SU-DHL-6 (cell line): ENCODE measurements around the gene UCHL1.

Experiments used
- H2AFZ ChIP-seq: fragments of 200-600 bp; sonication (generic); 2 replicates; pipeline ENCODE4 v1.6.1; 2014; ENCODE audit warnings: low read depth, mild to moderate bottlenecking, moderate library complexity, mixed read lengths, antibody characterized with exemption, low read length; ENCODE audit not compliant: severe bottlenecking
- H3F3A ChIP-seq: fragments of 200-600 bp; shearing (Covaris generic); 2 replicates; pipeline ENCODE4 v1.6.0; 2016; ENCODE audit warnings: antibody characterized with exemption, mild to moderate bottlenecking; ENCODE audit not compliant: insufficient read depth
- H3K27ac ChIP-seq: fragments of 200-600 bp; sonication (generic); 2 replicates; pipeline ENCODE4 v1.5.1; 2016; ENCODE audit warnings: low read depth, mild to moderate bottlenecking, low read length, moderate library complexity, mixed read lengths
- H3K27me3 ChIP-seq: fragments of 200-600 bp; sonication (generic), shearing (Covaris generic); 2 replicates; pipeline ENCODE4 v1.6.0; 2014; ENCODE audit warnings: mild to moderate bottlenecking, low read length
- H3K36me3 ChIP-seq: fragments of 200-600 bp; sonication (generic); 2 replicates; pipeline ENCODE4 v1.6.1; 2014; ENCODE audit warnings: mild to moderate bottlenecking, low read length, mixed read lengths
- H3K4me2 ChIP-seq: fragments of 300-600, 200-600 bp; shearing (Covaris generic), sonication (generic); 2 replicates; pipeline ENCODE4 v1.6.0; 2014; ENCODE audit warnings: low read length, low read depth, mild to moderate bottlenecking; ENCODE audit not compliant: poor library complexity, severe bottlenecking
- H3K4me3 ChIP-seq: fragments of 200-600 bp; sonication (generic); 2 replicates; pipeline ENCODE4 v1.5.1; 2014; ENCODE audit warnings: antibody characterized with exemption, low read length, mild to moderate bottlenecking, mixed read lengths; ENCODE audit not compliant: insufficient read depth, poor library complexity, severe bottlenecking
- H3K79me2 ChIP-seq: fragments of 200-600 bp; sonication (generic); 2 replicates; pipeline ENCODE4 v1.6.1; 2014; ENCODE audit warnings: mild to moderate bottlenecking, low read length, moderate library complexity; ENCODE audit not compliant: insufficient read depth
- H3K9ac ChIP-seq: fragments of 200-600 bp; sonication (generic); 2 replicates; pipeline ENCODE4 v1.7.0; 2014; ENCODE audit warnings: mild to moderate bottlenecking, low read length
- H3K9me2 ChIP-seq: fragments of 200-600 bp; sonication (generic); replicated peaks from 2 replicates; pipeline ENCODE4 v1.6.1; 2014; ENCODE audit warnings: low read length; ENCODE audit not compliant: insufficient read depth
- H3K9me3 ChIP-seq: fragments of 200-600 bp; sonication (generic); 2 replicates; pipeline ENCODE4 v1.6.1; 2014; ENCODE audit warnings: low read length, mixed read lengths; ENCODE audit not compliant: insufficient read depth
- H4K20me1 ChIP-seq: fragments of 200-600 bp; sonication (generic); 2 replicates; pipeline ENCODE4 v1.6.1; 2014; ENCODE audit warnings: low read depth, mild to moderate bottlenecking, antibody characterized with exemption, low read length, moderate library complexity, mixed read lengths
- CTCF ChIP-seq: fragments of 200-600 bp; sonication (generic); IDR thresholded peaks from one replicate; pipeline ENCODE4 v1.5.1; 2017; ENCODE audit warnings: antibody characterized with exemption, mild to moderate bottlenecking, low read length, moderate library complexity; ENCODE audit not compliant: insufficient read depth, poor library complexity, severe bottlenecking
- EZH2phosphoT487 ChIP-seq: fragments of 200-600 bp; sonication (generic), shearing (Covaris generic); conservative IDR thresholded peaks from 2 replicates; pipeline ENCODE4 v1.6.1; 2018; ENCODE audit warnings: mild to moderate bottlenecking, antibody characterized with exemption, low read length, moderate library complexity, mixed read lengths

UCHL1 gene

DNA sequence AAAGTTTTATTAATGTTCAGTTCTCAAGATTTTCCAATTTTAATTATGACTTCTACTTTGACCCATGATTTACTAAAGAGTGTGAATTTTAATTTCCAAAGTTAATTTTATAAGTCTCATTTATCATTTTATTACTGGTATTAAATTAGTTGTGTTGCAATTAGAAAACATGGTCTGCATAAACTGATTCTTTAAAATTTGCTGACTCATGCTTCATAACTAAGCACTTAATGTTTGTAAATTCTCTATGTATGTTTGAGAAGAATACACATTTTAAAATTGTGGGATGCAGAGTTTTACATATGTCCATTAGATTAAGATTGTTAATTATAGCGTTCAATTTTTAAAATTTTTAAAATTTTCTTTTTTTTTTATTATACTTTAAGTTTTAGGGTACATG is 20.2 kb upstream of the UCHL1 start:
- Histone ChIP-seq H3K4me2 (no peak overlapping the region), H3K9me2 (no peaks in the 10 kb centered on the region), H3K9me3 (no peaks in the 10 kb centered on the region), H4K20me1 (no peaks in the 10 kb centered on the region), H3K9ac (no peak overlapping the region), H3K79me2 (no peaks in the 10 kb centered on the region), H2AFZ (no peak overlapping the region), H3K27ac (no peak overlapping the region), H3K36me3 (no peaks in the 10 kb centered on the region), H3K4me3 (no peak overlapping the region), H3K27me3 (no peaks in the 10 kb centered on the region), H3F3A (no peaks in the 10 kb centered on the region)
- TF ChIP-seq EZH2phosphoT487 (no peak), CTCF (no peak)

DNA sequence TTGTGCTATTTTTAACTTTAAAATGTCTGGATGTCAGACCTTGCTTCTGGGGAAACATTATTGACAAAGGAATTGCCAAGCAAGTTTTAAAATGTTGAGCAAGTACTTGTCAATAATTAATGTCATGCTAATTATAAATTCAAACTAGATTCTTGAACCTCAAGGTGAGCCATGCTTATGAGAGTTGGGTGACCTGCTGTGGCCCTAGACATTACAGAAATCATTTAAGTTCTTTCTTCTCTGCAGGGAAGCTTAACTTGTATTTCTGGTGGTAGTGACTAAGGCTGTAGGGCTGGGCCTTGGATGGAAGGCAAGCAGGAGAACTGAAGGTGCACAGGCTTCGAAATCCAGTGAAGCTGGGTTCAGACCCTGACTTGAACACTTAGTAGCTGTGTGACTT is 14.8 kb upstream of the UCHL1 start:
- TF ChIP-seq EZH2phosphoT487 (no peak), CTCF (no peak)
- Histone ChIP-seq H3K27me3 (no peaks in the 10 kb centered on the region), H3K4me3 (no peak overlapping the region), H3K79me2 (no peaks in the 10 kb centered on the region), H3K9me2 (no peaks in the 10 kb centered on the region), H3K9me3 (no peaks in the 10 kb centered on the region), H4K20me1 (no peaks in the 10 kb centered on the region), H2AFZ (no peak overlapping the region), H3K9ac (no peak overlapping the region), H3K27ac (no peak overlapping the region), H3F3A (no peaks in the 10 kb centered on the region), H3K4me2 (no peak overlapping the region), H3K36me3 (no peaks in the 10 kb centered on the region)

GRCh38 chr4:41245983-41246382 is 10.7 kb upstream of the UCHL1 start:
- Histone ChIP-seq H3K27me3 (no peaks in the 10 kb centered on the region), H3K4me3 (no peak overlapping the region), H3F3A (no peaks in the 10 kb centered on the region), H4K20me1 (no peaks in the 10 kb centered on the region), H3K4me2 (no peak overlapping the region), H3K36me3 (no peaks in the 10 kb centered on the region), H3K9ac (no peak overlapping the region), H3K79me2 (no peaks in the 10 kb centered on the region), H3K27ac (no peak overlapping the region), H3K9me3 (no peaks in the 10 kb centered on the region), H2AFZ (no peak overlapping the region), H3K9me2 (no peaks in the 10 kb centered on the region)
- no peak for TF ChIP-seq EZH2phosphoT487
- no peak for TF ChIP-seq CTCF
